Transverse colon (tissue), 4 donors: Measurements from ENCODE around the gene ZNF92. TPM values are rescaled to one million over a fixed set of nuclear protein-coding genes. Genes with fewer than 3 reads are reported as not detected.
"Not testable (repeated sequence)": the region's sequence is repeated elsewhere in the genome, so short reads cannot be mapped to it uniquely, and the experiment has no call there.

Experiments used
- DNase-seq: peaks from one replicate; pipeline ENCODE4 v3.0.0-alpha.2; 2019
- H3K27ac ChIP-seq, 4 donors: fragments of 200-600 bp; sonication (generic); 2 replicates each; pipeline ENCODE4 v1.5.1; 2016 to 2018; ENCODE audit warnings: inconsistent platforms in 4 of 4
- H3K27me3 ChIP-seq: fragments of 200-600 bp; sonication (generic); 2 replicates; pipeline ENCODE4 v1.5.1; 2017; ENCODE audit warnings: inconsistent platforms
- H3K36me3 ChIP-seq, 4 donors: fragments of 200-600 bp; sonication (generic); 2 replicates each; pipeline ENCODE4 v1.5.1; 2017 to 2019; ENCODE audit warnings: inconsistent platforms in 4 of 4
- H3K4me1 ChIP-seq, 4 donors: fragments of 200-600 bp; sonication (generic); 2 replicates each; pipeline ENCODE4 v1.5.1; 2017 to 2020; ENCODE audit warnings: inconsistent platforms in 4 of 4
- H3K4me3 ChIP-seq, 4 donors: fragments of 200-600 bp; sonication (generic); 1 replicate in 1 of 4; 2 replicates in 3 of 4; pipeline versions ENCODE4 v1.5.1 to v1.6.1; 2017 to 2019; ENCODE audit warnings: inconsistent platforms in 4 of 4
- H3K9me3 ChIP-seq, 2 donors: fragments of 200-600 bp; sonication (generic); 2 replicates each; pipeline ENCODE4 v1.5.1; 2017 to 2019; ENCODE audit warnings: inconsistent platforms in 2 of 2
- EP300 ChIP-seq: sonication (generic); formaldehyde crosslinking; IDR thresholded peaks from one replicate; pipeline ENCODE4 v1.6.1; 2017; ENCODE audit warnings: antibody characterized with exemption, low read depth
- POLR2A ChIP-seq: fragments of 450-650 bp; IDR thresholded peaks from one replicate; pipeline ENCODE4 v1.6.1; 2016; ENCODE audit warnings: antibody characterized with exemption, mild to moderate bottlenecking, moderate library complexity
- POLR2AphosphoS5 ChIP-seq, 3 donors: sonication (generic); formaldehyde crosslinking; IDR thresholded peaks; one replicate each; pipeline ENCODE4 v1.6.1; 2016; ENCODE audit warnings: antibody characterized with exemption in 3 of 3
- WGBS, 2 donors: methylation state at CpG; one replicate each; pipeline ENCODE4 v1.1.5; 2018; ENCODE audit warnings: low coverage in 1 of 2; 5-methylcytosine and 5-hydroxymethylcytosine counted together
- in situ Hi-C, 4 donors: fragments of 200-750 bp; cut with MboI; loops; one replicate each; pipeline versions ENCODE4 v1.15.0 to v1.15.1; 2017; ENCODE audit warnings: low sequenced_read_pairs in 3 of 4, low pct_ligation_motif_present in 1 of 4, low pct_unique_long_range_greater_than_20kb in 1 of 4
- intact Hi-C: fragments of 100-400 bp; cut with DNase I; formaldehyde crosslinking; loops from one replicate; pipeline ENCODE4 v1.15.1; 2023; ENCODE audit warnings: low total_unique reads
- total RNA-seq, 4 donors: library from RNA; depleted of rRNA; stranded (reverse); fragments of >200 nt; gene quantifications; one replicate each; pipeline ENCODE4 v1.1.0, GENCODE V29; 2016
- TF ChIP-seq, protein P1 (sequence below), 5 experiments: fragments of 200-600 bp in 3 of 5; fragments of 450-650 bp in 2 of 5; sonication (generic) in 3 of 5; IDR thresholded peaks; 1 replicate in 2 of 5; 2 replicates in 3 of 5; pipeline ENCODE4 v1.5.1; 2016 to 2017; ENCODE audit warnings: antibody characterized with exemption in 5 of 5, inconsistent platforms in 3 of 5, mild to moderate bottlenecking in 2 of 5, moderate library complexity in 1 of 5

ZNF92 gene
- total RNA-seq, 4 donors from 2014 or later, result 4.8 to 19.5 (median 8.3) TPM

- WGBS, 2 donors, result 80 to 89% methylated on average over 4 of the region's 4 CpGs
- Histone ChIP-seq H3K36me3 (no peaks in the 10 kb centered on the region), H3K4me3 (no peak overlapping the region), H3K9me3 (no peaks in the 10 kb centered on the region), H3K4me1 (no peaks in the 10 kb centered on the region), H3K27ac (no peak overlapping the region), H3K27me3 (no peaks in the 10 kb centered on the region)
- no peak for DNase-seq
- TF ChIP-seq, protein P1, sequence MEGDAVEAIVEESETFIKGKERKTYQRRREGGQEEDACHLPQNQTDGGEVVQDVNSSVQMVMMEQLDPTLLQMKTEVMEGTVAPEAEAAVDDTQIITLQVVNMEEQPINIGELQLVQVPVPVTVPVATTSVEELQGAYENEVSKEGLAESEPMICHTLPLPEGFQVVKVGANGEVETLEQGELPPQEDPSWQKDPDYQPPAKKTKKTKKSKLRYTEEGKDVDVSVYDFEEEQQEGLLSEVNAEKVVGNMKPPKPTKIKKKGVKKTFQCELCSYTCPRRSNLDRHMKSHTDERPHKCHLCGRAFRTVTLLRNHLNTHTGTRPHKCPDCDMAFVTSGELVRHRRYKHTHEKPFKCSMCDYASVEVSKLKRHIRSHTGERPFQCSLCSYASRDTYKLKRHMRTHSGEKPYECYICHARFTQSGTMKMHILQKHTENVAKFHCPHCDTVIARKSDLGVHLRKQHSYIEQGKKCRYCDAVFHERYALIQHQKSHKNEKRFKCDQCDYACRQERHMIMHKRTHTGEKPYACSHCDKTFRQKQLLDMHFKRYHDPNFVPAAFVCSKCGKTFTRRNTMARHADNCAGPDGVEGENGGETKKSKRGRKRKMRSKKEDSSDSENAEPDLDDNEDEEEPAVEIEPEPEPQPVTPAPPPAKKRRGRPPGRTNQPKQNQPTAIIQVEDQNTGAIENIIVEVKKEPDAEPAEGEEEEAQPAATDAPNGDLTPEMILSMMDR (IDR thresholded peaks at IDR 0.05), result no peak
- TF ChIP-seq EP300, result no peak
- TF ChIP-seq POLR2A, result no peak
- TF ChIP-seq POLR2AphosphoS5 (IDR thresholded peaks at IDR 0.05), result no peak
- in situ Hi-C loops (no loop called here), intact Hi-C loops (no loop called here)
Observed at GRCh38 chr7:65342723-65343629, 30.7 kb upstream of the ZNF92 start.

- DNase-seq, H3K27ac ChIP-seq, intact Hi-C loops, H3K4me1 ChIP-seq, H3K36me3 ChIP-seq, in situ Hi-C loops, H3K27me3 ChIP-seq, H3K9me3 ChIP-seq, H3K4me3 ChIP-seq: not testable (repeated sequence)
- 92 to 94% methylated on average over 2 to 4 of the region's 4 CpGs for WGBS, 2 donors
Observed at GRCh38 chr7:65344541-65344940, 29.1 kb upstream of the ZNF92 start.

- no peak for DNase-seq
- WGBS, 2 donors, result 67 to 75% methylated on average over 2 to 4 of the region's 4 CpGs
- Histone ChIP-seq H3K4me1 (no peaks in the 10 kb centered on the region), H3K9me3 (no peaks in the 10 kb centered on the region), H3K27me3 (no peaks in the 10 kb centered on the region), H3K36me3 (no peaks in the 10 kb centered on the region), H3K27ac (no peak overlapping the region), H3K4me3 (no peak overlapping the region)
- intact Hi-C loops (no loop called here), in situ Hi-C loops (no loop called here)
- TF ChIP-seq, protein P1 (IDR thresholded peaks at IDR 0.05), result no peak
- TF ChIP-seq EP300 (no peak), POLR2AphosphoS5 (IDR thresholded peaks at IDR 0.05) (no peak), POLR2A (no peak)
Observed at GRCh38 chr7:65354263-65354662, 19.4 kb upstream of the ZNF92 start.

DNA sequence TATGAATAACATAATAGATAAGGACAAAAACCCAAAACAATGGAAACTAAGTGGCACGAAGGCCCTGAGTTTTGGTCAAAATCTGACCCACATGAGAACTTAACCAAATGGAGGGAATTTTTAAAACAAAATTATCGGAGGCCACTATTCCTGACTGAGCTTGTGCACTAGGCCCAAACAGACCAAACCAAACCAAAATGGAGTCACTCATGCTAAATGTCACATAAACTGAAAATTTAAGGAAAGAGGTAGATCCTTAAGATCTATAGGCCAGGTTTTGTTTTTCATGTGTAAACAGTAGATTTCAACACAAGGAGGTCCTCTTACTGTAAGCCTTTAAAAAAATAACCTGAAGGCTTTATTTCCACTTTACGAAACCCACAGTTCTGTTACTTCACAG is 3.8 kb upstream of the ZNF92 start:
- Histone ChIP-seq H3K27me3 (no peaks in the 10 kb centered on the region), H3K27ac (no peak overlapping the region), H3K4me1 (peaks cover 4 to 10% (median 6%) of the 10 kb centered on the region in 4 donors), H3K4me3 (no peak overlapping the region), H3K9me3 (no peaks in the 10 kb centered on the region), H3K36me3 (no peaks in the 10 kb centered on the region)
- TF ChIP-seq POLR2AphosphoS5 (IDR thresholded peaks at IDR 0.05), result no peak
- no peak for TF ChIP-seq POLR2A
- TF ChIP-seq, protein P1 (IDR thresholded peaks at IDR 0.05), result no peak
- TF ChIP-seq EP300, result no peak
- in situ Hi-C loops (no loop called here), intact Hi-C loops (no loop called here)
- DNase-seq, result no peak
- WGBS, 2 donors, result 94 to 95% methylated on average over 3 of the region's 3 CpGs
